ENCODE measurements around the gene TIRAP.

TIRAP gene

GRCh38 chr11:126327281-126328000 is 44.5 kb downstream of the TIRAP start:
- POLR2A ChIA-PET: no interaction called here
- DNase-seq (ENCODE audit: extremely low spot score): no peak
- no peak for TF ChIP-seq CTCF (IDR thresholded peaks at IDR 0.05; ENCODE audit: control extremely low read depth, extremely low read depth, low read depth, missing control alignments)
- CTCF ChIA-PET: interaction anchor here (1.4 kb wide), 1 partner anchor 17 kb away, joined by 4 read pairs; no protein-coding TSS in a partner anchor

GRCh38 chr11:126328001-126328390 is 45.1 kb downstream of the TIRAP start:
- ChIA-PET POLR2A (no interaction called here), CTCF (interaction anchor here (1.4 to 2.4 kb wide), 2 partner anchors 9 to 18 kb away, joined by 4 to 13 read pairs; no protein-coding TSS in a partner anchor)
- no peak for TF ChIP-seq CTCF (IDR thresholded peaks at IDR 0.05; ENCODE audit: control extremely low read depth, extremely low read depth, low read depth, missing control alignments)
- no peak for DNase-seq (ENCODE audit: extremely low spot score)

- no peak for TF ChIP-seq CTCF (IDR thresholded peaks at IDR 0.05; ENCODE audit: control extremely low read depth, extremely low read depth, low read depth, missing control alignments)
- no peak for DNase-seq (ENCODE audit: extremely low spot score)
- CTCF ChIA-PET: interaction anchor here (0.6 to 2.4 kb wide), 3 partner anchors 9 to 18 kb away, joined by 3 to 13 read pairs (median 4); no protein-coding TSS in a partner anchor
- POLR2A ChIA-PET: no interaction called here
These were observed 45.6 kb downstream of the TIRAP start for GRCh38 chr11:126328444-126328843.

GRCh38 chr11:126328938-126329643 is 46.2 kb downstream of the TIRAP start:
- POLR2A ChIA-PET: no interaction called here
- TF ChIP-seq CTCF (IDR thresholded peaks at IDR 0.05; ENCODE audit: control extremely low read depth, extremely low read depth, low read depth, missing control alignments): no peak
- no peak for DNase-seq (ENCODE audit: extremely low spot score)
- CTCF ChIA-PET: interaction anchor here (0.6 to 2.4 kb wide), 3 partner anchors 10 to 18 kb away, joined by 3 to 13 read pairs (median 5); no protein-coding TSS in a partner anchor

- no peak for TF ChIP-seq CTCF (IDR thresholded peaks at IDR 0.05; ENCODE audit: control extremely low read depth, extremely low read depth, low read depth, missing control alignments)
- no peak for DNase-seq (ENCODE audit: extremely low spot score)
- POLR2A ChIA-PET: no interaction called here
- CTCF ChIA-PET: interaction anchor here (1.3 to 2.4 kb wide), 3 partner anchors 11 to 151 kb away, joined by 4 to 13 read pairs (median 5); no protein-coding TSS in a partner anchor
These were observed 46.8 kb downstream of the TIRAP start for GRCh38 chr11:126329644-126330211.

- POLR2A ChIA-PET: no interaction called here
- DNase-seq (ENCODE audit: extremely low spot score): no peak
- CTCF ChIA-PET: no interaction called here
- no peak for TF ChIP-seq CTCF (IDR thresholded peaks at IDR 0.05; ENCODE audit: control extremely low read depth, extremely low read depth, low read depth, missing control alignments)
These were observed 48.4 kb downstream of the TIRAP start for GRCh38 chr11:126331286-126331685.

Data from GM10248 (cell line).